CD4-positive, alpha-beta T cell treated with Interleukin-17A for 4 hours (primary cell): ENCODE measurements around the gene CRISP1.
"Not testable (repeated sequence)": the region's sequence is repeated elsewhere in the genome, so short reads cannot be mapped to it uniquely, and the experiment has no call there.

Experiments used
- DNase-seq: peaks from one replicate; pipeline ENCODE4 v3.0.0-alpha.2; 2020; ENCODE audit warnings: mixed read lengths

Gene CRISP1

GRCh38 chr6:49839162-49839561 lies 27.2 kb downstream of the CRISP1 start:
- DNase-seq: no peak

- DNase-seq: no peak
Measured at GRCh38 chr6:49835140-49835539, 31.2 kb downstream of the CRISP1 start.

DNA sequence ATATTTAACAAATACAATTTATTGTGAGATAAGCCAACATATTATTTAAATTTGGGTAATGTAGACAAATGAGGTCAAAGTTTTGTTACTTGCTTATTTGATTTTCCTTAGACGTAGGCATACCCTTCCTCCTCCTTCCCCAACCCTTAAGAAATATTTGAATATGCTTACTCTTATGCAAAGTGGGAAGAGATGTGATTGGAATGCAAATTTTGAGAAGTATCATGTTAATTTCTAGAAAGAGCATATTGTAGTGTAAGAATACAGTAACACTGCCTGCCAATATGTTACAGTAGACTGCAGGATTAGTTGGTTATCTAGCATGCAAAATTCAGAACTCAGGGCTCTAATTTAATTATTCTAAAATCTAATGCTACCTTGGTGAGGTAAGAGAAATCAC lies 32.9 kb downstream of the CRISP1 start:
- no peak for DNase-seq

- no peak for DNase-seq
Measured at GRCh38 chr6:49826743-49827406, 39.5 kb downstream of the CRISP1 start.

- DNase-seq: no peak
Measured at GRCh38 chr6:49815166-49815565, 51.2 kb downstream of the CRISP1 start.

DNA sequence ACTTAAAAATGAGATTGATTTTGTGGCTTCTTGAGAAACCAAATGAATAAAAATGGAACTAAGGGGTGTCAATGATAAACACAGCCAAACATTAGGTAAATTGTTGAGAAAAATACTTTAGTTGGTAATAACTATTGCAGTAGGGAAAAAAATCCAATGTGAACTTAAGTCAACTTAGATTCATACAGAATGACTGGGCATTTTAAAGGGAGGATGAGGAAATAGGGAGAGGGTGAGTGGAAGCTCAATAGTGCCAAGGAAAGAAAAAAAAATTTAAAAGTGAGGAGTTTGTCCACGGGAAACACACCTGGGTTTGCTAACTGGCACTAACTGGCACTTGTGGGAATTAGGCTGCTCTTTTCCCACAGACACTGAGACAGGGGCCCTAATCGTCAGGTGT lies 53.1 kb downstream of the CRISP1 start:
- DNase-seq: no peak

DNA sequence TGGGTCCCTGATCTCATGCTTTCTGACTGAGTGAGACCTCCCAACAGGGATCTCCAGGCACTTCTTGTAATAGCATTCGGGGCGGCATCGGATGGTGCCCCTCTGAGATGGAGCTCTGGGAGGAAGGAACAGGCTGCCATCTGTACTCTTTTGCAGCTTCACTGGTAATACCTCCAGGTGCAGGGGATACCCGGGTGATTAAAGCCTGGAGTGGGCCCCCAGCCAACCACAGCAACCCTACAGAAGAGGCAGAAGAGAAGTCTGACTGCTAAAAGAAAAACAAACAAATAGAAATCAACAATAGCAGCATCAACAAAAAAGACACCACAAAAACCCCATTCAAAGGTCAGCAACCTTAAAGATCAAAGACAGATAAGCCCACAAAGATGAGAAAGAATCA lies 60.2 kb downstream of the CRISP1 start:
- DNase-seq: no peak

DNA sequence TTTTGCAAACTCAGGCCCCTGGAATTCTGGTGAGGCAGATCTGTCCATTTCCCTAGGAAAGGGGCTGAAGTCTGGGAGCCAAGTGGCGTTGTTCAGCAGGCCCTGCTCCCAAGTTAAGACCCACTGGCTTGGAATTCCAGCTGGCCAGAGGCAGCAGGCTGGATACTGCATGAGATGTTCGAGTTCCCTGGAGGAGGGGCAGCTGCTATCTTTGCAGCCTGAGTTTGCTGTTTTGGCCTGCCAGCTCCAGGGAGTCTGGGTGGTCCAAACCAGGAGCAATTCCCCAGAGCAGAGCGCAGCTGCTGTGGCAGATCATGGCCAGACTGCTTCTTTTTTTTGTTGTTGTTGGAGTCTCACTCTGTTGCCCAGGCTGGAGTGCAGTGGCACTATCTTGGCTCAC lies 61.1 kb downstream of the CRISP1 start:
- DNase-seq: no peak

- no peak for DNase-seq
Measured at GRCh38 chr6:49801525-49801924, 64.8 kb downstream of the CRISP1 start.

DNA sequence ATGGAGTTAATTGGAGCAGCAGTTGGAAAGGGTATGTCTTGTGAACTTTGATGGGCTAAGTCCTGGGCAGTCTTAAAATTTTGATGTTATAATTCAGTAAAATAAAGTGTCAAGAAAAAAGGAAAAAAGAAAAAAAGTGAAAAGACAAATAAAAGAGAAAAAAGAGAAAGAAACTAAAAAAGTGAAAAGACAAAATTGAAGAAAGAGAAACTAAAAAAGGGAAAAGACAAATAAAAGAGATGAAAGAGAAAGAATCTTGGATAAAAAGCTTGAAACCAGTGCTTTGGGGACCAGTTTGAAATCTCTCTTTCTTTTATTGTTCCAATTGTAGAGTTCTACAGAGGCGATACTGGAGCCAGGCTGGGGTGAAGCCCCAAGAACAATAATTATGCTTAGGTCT lies 67.2 kb downstream of the CRISP1 start:
- DNase-seq: no peak

DNA sequence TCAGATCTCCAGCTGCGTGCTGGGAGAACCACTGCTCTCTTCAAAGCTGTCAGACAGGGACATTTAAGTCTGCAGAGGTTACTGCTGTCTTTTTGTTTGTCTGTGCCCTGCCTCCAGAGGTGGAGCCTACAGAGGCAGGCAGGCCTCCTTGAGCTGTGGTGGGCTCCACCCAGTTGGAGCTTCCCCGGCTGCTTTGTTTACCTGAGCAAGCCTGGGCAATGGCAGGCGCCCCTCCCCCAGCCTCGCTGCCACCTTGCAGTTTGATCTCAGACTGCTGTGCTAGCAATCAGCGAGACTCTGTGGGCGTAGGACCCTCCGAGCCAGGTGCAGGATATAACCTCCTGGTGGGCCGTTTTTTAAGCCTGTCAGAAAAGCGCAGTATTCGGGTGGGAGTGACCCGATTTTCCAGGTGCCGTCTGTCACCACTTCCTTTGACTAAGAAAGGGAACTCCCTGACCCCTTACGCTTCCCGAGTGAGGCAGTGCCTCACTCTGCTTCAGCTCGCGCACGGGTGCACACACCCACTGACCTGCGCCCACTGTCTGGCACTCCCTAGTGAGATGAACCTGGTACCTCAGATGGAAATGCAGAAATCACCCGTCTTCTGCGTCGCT lies 69.4 kb downstream of the CRISP1 start:
- DNase-seq: not testable (repeated sequence)

DNA sequence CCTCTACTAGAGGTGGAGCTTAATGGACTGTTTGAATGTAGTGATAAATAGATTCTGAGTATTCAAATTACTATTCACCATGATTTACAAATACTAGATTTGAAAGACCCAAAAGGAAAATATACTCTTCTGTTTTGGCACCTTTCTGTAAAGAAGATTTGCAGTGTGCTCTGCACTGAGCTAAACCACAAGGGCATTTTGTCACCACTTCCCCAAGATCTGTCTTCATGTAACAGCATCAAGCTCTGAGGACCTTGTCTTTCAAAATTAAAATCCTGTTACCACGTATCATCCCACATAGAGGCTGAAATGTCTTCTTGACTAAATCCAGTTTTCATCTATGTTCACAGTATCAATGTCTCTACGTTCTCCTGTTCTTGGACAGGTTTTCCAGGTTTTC lies 76.0 kb downstream of the CRISP1 start:
- DNase-seq: no peak

DNA sequence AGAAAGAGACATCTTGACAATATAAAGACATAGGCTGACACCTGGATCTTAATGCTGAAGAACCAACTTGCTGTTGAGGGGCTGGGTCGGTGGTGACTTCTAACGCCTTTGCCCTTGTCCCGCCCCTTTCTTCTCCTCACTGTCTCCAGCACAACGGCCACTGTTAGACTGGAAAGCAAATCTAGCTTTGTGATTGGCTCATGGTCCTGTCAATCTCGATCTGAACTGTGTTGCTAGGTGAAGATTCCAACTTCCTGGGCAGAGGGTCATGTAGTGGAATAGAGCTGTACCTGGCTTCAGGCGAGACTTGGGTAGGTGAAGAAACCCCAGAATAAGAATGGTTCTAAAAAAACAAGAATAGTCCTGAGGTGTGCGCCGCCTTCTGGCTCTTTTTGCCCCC lies 79.2 kb downstream of the CRISP1 start, which contains the start of gene PGK2:
Gene PGK2 (minus strand): TSS at position 110 of the 400 bp plus-strand sequence. CDS start 98 bp downstream, at position 12.
- no peak for DNase-seq

DNA sequence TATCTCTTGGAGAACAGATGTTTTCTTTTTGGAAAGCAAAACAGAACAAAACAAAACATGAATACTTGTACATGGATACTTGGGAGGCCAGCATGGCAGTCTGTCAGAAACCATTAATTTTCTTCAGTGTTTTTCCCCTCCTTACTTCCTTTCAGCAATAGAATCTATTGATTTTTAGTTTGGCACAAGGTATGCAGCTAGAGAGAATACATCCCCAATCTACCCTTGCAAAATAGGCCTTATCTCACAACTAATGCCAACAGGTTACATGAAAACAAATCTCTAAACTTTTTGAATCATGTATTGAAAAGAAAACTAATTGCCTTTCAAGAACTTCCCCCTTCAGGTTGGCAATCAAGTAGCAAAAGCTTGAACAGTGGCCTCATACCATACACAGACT lies 82.1 kb downstream of the CRISP1 start:
- no peak for DNase-seq
